ENCODE results near the gene L3HYPDH. TPM values are rescaled to one million over a fixed set of nuclear protein-coding genes. Genes with fewer than 3 reads are reported as not detected.

Gene L3HYPDH
- total RNA-seq, 3 donors from 2014 or later = 12.8 to 19.2 (median 16.1) TPM

GRCh38 chr14:59427653-59428580 is 56.3 kb downstream of the L3HYPDH start:
- no peak overlapping the region for H3K4me3 ChIP-seq
- H3K9me3 ChIP-seq = no peaks in the 10 kb centered on the region
- intact Hi-C loops (cut with DNase I, micrococcal nuclease) = no loop called here
- H3K36me3 ChIP-seq (ENCODE audit: low read depth) = no peaks in the 10 kb centered on the region
- peak; percentile 30 for ATAC-seq
- TF ChIP-seq, protein P1, sequence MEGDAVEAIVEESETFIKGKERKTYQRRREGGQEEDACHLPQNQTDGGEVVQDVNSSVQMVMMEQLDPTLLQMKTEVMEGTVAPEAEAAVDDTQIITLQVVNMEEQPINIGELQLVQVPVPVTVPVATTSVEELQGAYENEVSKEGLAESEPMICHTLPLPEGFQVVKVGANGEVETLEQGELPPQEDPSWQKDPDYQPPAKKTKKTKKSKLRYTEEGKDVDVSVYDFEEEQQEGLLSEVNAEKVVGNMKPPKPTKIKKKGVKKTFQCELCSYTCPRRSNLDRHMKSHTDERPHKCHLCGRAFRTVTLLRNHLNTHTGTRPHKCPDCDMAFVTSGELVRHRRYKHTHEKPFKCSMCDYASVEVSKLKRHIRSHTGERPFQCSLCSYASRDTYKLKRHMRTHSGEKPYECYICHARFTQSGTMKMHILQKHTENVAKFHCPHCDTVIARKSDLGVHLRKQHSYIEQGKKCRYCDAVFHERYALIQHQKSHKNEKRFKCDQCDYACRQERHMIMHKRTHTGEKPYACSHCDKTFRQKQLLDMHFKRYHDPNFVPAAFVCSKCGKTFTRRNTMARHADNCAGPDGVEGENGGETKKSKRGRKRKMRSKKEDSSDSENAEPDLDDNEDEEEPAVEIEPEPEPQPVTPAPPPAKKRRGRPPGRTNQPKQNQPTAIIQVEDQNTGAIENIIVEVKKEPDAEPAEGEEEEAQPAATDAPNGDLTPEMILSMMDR (IDR thresholded peaks at IDR 0.05) = no peak
- DNase-seq = no peak
- H3K4me1 ChIP-seq (ENCODE audit: low read depth) = no peaks in the 10 kb centered on the region

DNA sequence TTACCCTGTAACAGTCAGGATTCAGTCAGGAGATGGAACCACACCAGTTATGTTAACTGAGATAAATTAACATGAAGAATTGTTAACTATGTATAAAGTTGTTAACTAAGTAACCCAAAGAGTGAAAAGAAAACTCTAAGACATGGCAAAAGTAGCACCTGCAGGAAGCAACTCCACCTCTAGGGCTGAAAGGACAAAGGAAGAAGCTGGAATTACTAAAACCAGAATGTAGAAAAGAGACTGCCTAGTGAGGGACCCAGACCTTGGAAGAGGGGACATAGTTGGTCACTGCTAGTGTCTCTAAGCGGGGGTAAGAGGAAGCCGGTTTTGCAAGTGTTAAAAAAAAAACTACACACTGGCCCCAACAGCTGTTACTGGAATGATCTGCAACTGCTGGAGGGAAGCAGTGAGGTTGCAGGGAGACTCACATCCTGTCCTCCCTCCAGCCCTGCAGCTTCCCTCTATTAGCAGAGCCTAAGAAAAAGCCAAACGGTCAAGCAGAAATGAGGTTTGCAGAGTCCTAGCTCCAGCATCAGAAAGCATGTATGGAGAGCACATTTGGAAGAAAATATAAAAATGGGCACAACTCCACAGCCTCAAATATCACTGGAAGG is 58.8 kb downstream of the L3HYPDH start:
- TF ChIP-seq, protein P1 (IDR thresholded peaks at IDR 0.05) = no peak
- DNase-seq (no peak), ATAC-seq (no peak)

GRCh38 chr14:59424341-59425071 is 59.7 kb downstream of the L3HYPDH start:
- DNase-seq = no peak
- TF ChIP-seq, protein P1 (IDR thresholded peaks at IDR 0.05) = no peak
- ATAC-seq = no peak

More for the DNA sequence above, 58.8 kb downstream of the L3HYPDH start:
- Histone ChIP-seq H3K4me1 (ENCODE audit: low read depth) (no peaks in the 10 kb centered on the region), H3K9me3 (no peaks in the 10 kb centered on the region), H3K36me3 (ENCODE audit: low read depth) (no peaks in the 10 kb centered on the region), H3K4me3 (no peak overlapping the region)
- intact Hi-C loops (cut with DNase I, micrococcal nuclease) = no loop called here

More at GRCh38 chr14:59424341-59425071, 59.7 kb downstream of the L3HYPDH start:
- H3K36me3 ChIP-seq (ENCODE audit: low read depth) = no peaks in the 10 kb centered on the region
- intact Hi-C loops (cut with DNase I, micrococcal nuclease) = no loop called here
- no peak overlapping the region for H3K4me3 ChIP-seq
- H3K9me3 ChIP-seq = no peaks in the 10 kb centered on the region
- no peaks in the 10 kb centered on the region for H3K4me1 ChIP-seq (ENCODE audit: low read depth)

Other genes with a start within 250 kb of the L3HYPDH start
- gene GPR135, start 19.0 kb downstream of the L3HYPDH start, total RNA-seq = 1 to 10 TPM; 1.7 to 4.9 (median 2.8) TPM
- gene JKAMP, start 109 bp upstream of the L3HYPDH start, total RNA-seq = 10 to 100 TPM; 32.9 to 39.2 (median 37.4) TPM
- 1 to 10 TPM in 1 of 3 donors, under 1 TPM in 2; 0.09 to 1.6 (median 0.60) TPM for gene CCDC175, start 92.4 kb upstream of the L3HYPDH start, total RNA-seq